Hepatic stellate cell (primary cell): Measurements from ENCODE around the gene GNB1.

Source experiments
- DNase-seq: peaks from one replicate; pipeline ENCODE4 v3.0.0; 2011; ENCODE audit warnings: low spot score

GNB1 gene

GRCh38 chr1:1825217-1825616 lies 65.7 kb downstream of the GNB1 start:
- DNase-seq, result no peak

- no peak for DNase-seq
Measured at GRCh38 chr1:1819762-1820161, 71.1 kb downstream of the GNB1 start.

GRCh38 chr1:1817221-1817620 lies 73.7 kb downstream of the GNB1 start:
- DNase-seq, result no peak

- no peak for DNase-seq
Measured at GRCh38 chr1:1815606-1816281, 75.1 kb downstream of the GNB1 start.

GRCh38 chr1:1809489-1809888 lies 81.4 kb downstream of the GNB1 start:
- DNase-seq, result no peak

GRCh38 chr1:1808206-1808605 lies 82.7 kb downstream of the GNB1 start:
- no peak for DNase-seq

GRCh38 chr1:1806890-1807289 lies 84.0 kb downstream of the GNB1 start:
- DNase-seq, result no peak

GRCh38 chr1:1804301-1804700 lies 86.6 kb downstream of the GNB1 start:
- no peak for DNase-seq

- DNase-seq, result no peak
Measured at GRCh38 chr1:1802871-1803270, 88.0 kb downstream of the GNB1 start.

GRCh38 chr1:1799716-1800115 lies 91.2 kb downstream of the GNB1 start:
- DNase-seq, result no peak

GRCh38 chr1:1797731-1798341 lies 93.1 kb downstream of the GNB1 start:
- DNase-seq, result no peak

- no peak for DNase-seq
Measured at GRCh38 chr1:1796466-1796865, 94.4 kb downstream of the GNB1 start.

GRCh38 chr1:1794999-1795398 lies 95.9 kb downstream of the GNB1 start:
- DNase-seq, result no peak

- no peak for DNase-seq
Measured at GRCh38 chr1:1793481-1794244, 97.2 kb downstream of the GNB1 start.

- no peak for DNase-seq
Measured at GRCh38 chr1:1788646-1789431, 102.0 kb downstream of the GNB1 start.

GRCh38 chr1:1788136-1788535 lies 102.8 kb downstream of the GNB1 start:
- DNase-seq, result no peak

GRCh38 chr1:1786836-1787605 lies 103.9 kb downstream of the GNB1 start:
- DNase-seq, result no peak

GRCh38 chr1:1785666-1786065 lies 105.2 kb downstream of the GNB1 start:
- no peak for DNase-seq

- no peak for DNase-seq
Measured at GRCh38 chr1:1784933-1785332, 106.0 kb downstream of the GNB1 start.

- no peak for DNase-seq
Measured at GRCh38 chr1:1783320-1783719, 107.6 kb downstream of the GNB1 start.

GRCh38 chr1:1782399-1783221 lies 108.3 kb downstream of the GNB1 start:
- DNase-seq, result peak; percentile 76
